Upper lobe of right lung (tissue), 1 donor: ENCODE results near the gene PNN. TPM values are rescaled to one million over a fixed set of nuclear protein-coding genes. Genes with fewer than 3 reads are reported as not detected.

Source experiments
- ATAC-seq: fragments of 200-7000 bp; cut with Tn5 transposase; one replicate; pipeline ENCODE4 v1.9.1; 2020; ENCODE audit warnings: mild to moderate bottlenecking, moderate library complexity
- DNase-seq: peaks from one replicate; pipeline ENCODE4 v3.0.0-alpha.2; 2020
- H3K27ac ChIP-seq: fragments of 200-600 bp; one replicate; pipeline ENCODE4 v1.8.0; 2022
- H3K27me3 ChIP-seq: fragments of 200-600 bp; one replicate; pipeline ENCODE4 v1.8.0; 2022; ENCODE audit warnings: mild to moderate bottlenecking
- H3K36me3 ChIP-seq: fragments of 200-600 bp; one replicate; pipeline ENCODE4 v1.8.0; 2022
- H3K4me1 ChIP-seq: fragments of 200-600 bp; one replicate; pipeline ENCODE4 v1.8.0; 2022
- H3K4me3 ChIP-seq: fragments of 200-600 bp; one replicate; pipeline ENCODE4 v1.8.0; 2022; ENCODE audit warnings: mild to moderate bottlenecking
- H3K9me3 ChIP-seq: fragments of 200-600 bp; one replicate; pipeline ENCODE4 v1.8.0; 2022
- CTCF ChIP-seq: fragments of 200-600 bp; IDR thresholded peaks from one replicate; pipeline ENCODE4 v1.8.0; 2022; ENCODE audit warnings: antibody characterized with exemption
- intact Hi-C: fragments of 100-400 bp; cut with DNase I; formaldehyde crosslinking; loops from one replicate; pipeline ENCODE4 v1.11.0; 2022
- total RNA-seq: library from RNA; stranded (reverse); fragmentation: NEBNext Ultra II Directional; extraction: Animal tissue kit (Norgen Biotek cat#: 25700); gene quantifications from one replicate; pipeline ENCODE4 v1.2.1, GENCODE V29; 2021
- donor health status: DM: no; HTN: yes; CAD: no; lungs with severe emphysema.

Gene PNN
- total RNA-seq, 1 donor from 2014 or later: 39.9 TPM

DNA sequence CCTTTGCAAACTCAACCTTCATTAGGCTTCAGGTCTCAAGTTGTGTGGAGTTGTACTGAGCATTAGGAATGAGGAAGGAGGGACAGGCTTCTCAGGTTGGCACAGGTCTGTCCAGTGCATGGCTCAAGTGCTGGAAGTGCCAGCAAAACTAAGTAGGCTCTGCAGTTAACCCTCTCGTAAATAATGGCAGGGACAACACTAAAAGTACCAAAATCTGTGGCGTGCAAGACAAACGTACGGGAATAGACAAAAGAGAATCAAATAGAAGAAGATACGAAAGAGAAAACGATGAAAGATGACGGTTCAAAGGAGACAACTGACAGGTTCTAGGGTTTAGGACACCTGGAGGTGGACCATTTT is 5.5 kb upstream of the PNN start:
- no peaks in the 10 kb centered on the region for H3K9me3 ChIP-seq
- intact Hi-C loops: no loop called here
- peaks cover 26% of the 10 kb centered on the region for H3K4me1 ChIP-seq
- H3K36me3 ChIP-seq: peaks cover 7% of the 10 kb centered on the region
- H3K27me3 ChIP-seq: no peaks in the 10 kb centered on the region
- peak overlapping the region; percentile 97 for H3K27ac ChIP-seq
- DNase-seq (no peak), ATAC-seq (peak; percentile 76)
- peak overlapping the region; percentile 80 for H3K4me3 ChIP-seq
- TF ChIP-seq CTCF: no peak

GRCh38 chr14:39173198-39173597 is 1.9 kb upstream of the PNN start:
- ATAC-seq (no peak), DNase-seq (no peak)
- Histone ChIP-seq H3K36me3 (peaks cover 20% of the 10 kb centered on the region), H3K27me3 (no peaks in the 10 kb centered on the region), H3K9me3 (no peaks in the 10 kb centered on the region), H3K27ac (no peak overlapping the region), H3K4me3 (no peak overlapping the region), H3K4me1 (peaks cover 28% of the 10 kb centered on the region)
- no peak for TF ChIP-seq CTCF
- intact Hi-C loops: no loop called here

- H3K4me1 ChIP-seq: peaks cover 19% of the 10 kb centered on the region
- no peak for TF ChIP-seq CTCF
- H3K9me3 ChIP-seq: no peaks in the 10 kb centered on the region
- H3K36me3 ChIP-seq: peaks cover 45% of the 10 kb centered on the region
- peak; percentile 19 for ATAC-seq
- H3K4me3 ChIP-seq: peak overlapping the region; percentile 75
- no peaks in the 10 kb centered on the region for H3K27me3 ChIP-seq
- DNase-seq: peak; percentile 76
- intact Hi-C loops: no loop called here
- H3K27ac ChIP-seq: peak overlapping the region; percentile 92
Observed at GRCh38 chr14:39175445-39176262, 600 bp downstream of the PNN start.

DNA sequence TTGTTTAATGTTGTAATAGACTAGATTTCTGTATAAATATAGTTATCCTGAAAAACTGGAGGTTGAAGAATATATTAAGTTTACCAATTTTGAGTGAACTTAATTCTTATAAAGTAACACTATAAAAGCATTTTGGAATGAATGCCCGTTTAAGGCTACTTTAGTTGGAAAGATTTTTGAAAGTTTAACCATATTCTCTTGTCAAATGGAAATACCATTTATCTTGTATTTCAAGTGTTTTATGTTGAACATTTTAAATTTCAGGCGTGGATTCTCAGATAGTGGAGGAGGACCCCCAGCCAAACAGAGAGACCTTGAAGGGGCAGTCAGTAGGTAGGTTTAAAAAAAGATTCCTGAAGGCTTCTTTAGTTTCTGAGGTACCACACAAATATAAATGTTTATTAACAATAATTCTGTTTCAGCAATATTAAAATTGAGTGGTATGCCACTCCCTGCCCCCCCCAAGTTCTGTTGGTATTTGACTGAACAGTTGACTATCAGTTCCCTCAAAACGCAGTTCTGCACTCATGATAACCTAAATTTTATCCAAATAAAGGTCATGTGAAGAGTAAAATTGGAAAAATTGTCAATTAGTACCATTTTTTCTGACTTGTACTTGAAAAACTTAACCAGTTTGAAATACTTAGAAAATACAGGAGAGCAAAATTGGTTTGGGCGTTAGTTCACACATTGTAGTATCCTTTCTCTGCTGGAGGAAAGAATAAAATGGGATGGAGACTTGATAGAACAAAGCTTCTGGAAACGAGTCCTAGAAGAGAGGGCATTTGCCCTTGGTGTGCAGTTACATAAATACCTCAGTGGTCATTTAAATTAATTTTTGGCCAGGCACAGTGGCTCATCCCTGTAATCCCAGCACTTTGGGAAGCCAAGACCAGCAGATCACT is 1.5 kb downstream of the PNN start:
- H3K9me3 ChIP-seq: no peaks in the 10 kb centered on the region
- TF ChIP-seq CTCF: no peak
- peak overlapping the region; percentile 92 for H3K27ac ChIP-seq
- ATAC-seq: no peak
- intact Hi-C loops: no loop called here
- H3K27me3 ChIP-seq: no peaks in the 10 kb centered on the region
- peaks cover 54% of the 10 kb centered on the region for H3K36me3 ChIP-seq
- H3K4me1 ChIP-seq: peaks cover 14% of the 10 kb centered on the region
- DNase-seq: no peak
- H3K4me3 ChIP-seq: peak overlapping the region; percentile 75

DNA sequence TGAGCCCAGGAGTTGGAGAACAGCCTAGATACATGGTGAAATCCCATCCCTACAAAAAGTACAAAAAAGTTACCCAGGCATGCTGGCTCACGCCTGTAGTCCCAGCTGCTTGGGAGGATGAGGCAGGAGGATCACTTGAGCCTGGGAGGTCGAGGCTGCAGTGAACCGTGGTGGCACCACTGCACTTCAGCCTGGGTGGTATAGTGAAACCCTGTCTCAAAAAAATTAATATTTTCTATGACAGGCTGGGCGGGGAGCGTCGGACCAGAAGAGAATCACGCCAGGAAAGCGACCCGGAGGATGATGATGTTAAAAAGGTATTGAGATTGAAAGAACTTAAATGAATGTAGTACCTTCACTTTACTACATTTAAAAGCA is 2.1 kb downstream of the PNN start:
- ATAC-seq: no peak
- DNase-seq: no peak
- Histone ChIP-seq H3K4me3 (peak overlapping the region; percentile 75), H3K36me3 (peaks cover 60% of the 10 kb centered on the region), H3K4me1 (peaks cover 14% of the 10 kb centered on the region), H3K27me3 (no peaks in the 10 kb centered on the region), H3K9me3 (no peaks in the 10 kb centered on the region), H3K27ac (no peak overlapping the region)
- intact Hi-C loops: no loop called here
- no peak for TF ChIP-seq CTCF
